ENCODE measurements around the gene PLK5.

The PLK5 gene

GRCh38 chr19:1486720-1487575, 36.9 kb upstream of the PLK5 start:
- H3K4me3 ChIP-seq (replicated peaks; ENCODE audit: insufficient read depth, low read length) = no peak overlapping the region
- TF ChIP-seq POLR2AphosphoS5 (IDR thresholded peaks at IDR 0.05; ENCODE audit: low read depth) (no peak), GABPA (IDR thresholded peaks at IDR 0.05; ENCODE audit: low read depth) (no peak), REST (IDR thresholded peaks at IDR 0.05; ENCODE audit: insufficient replicate concordance, low read depth) (no peak), SPI1 (IDR thresholded peaks at IDR 0.05; ENCODE audit: borderline replicate concordance, low read depth) (no peak)
- TF ChIP-seq, protein P1, sequence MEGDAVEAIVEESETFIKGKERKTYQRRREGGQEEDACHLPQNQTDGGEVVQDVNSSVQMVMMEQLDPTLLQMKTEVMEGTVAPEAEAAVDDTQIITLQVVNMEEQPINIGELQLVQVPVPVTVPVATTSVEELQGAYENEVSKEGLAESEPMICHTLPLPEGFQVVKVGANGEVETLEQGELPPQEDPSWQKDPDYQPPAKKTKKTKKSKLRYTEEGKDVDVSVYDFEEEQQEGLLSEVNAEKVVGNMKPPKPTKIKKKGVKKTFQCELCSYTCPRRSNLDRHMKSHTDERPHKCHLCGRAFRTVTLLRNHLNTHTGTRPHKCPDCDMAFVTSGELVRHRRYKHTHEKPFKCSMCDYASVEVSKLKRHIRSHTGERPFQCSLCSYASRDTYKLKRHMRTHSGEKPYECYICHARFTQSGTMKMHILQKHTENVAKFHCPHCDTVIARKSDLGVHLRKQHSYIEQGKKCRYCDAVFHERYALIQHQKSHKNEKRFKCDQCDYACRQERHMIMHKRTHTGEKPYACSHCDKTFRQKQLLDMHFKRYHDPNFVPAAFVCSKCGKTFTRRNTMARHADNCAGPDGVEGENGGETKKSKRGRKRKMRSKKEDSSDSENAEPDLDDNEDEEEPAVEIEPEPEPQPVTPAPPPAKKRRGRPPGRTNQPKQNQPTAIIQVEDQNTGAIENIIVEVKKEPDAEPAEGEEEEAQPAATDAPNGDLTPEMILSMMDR (IDR thresholded peaks at IDR 0.05; ENCODE audit: insufficient read depth, low read length) = no peak
- H3K27me3 ChIP-seq (ENCODE audit: insufficient read depth, poor library complexity, severe bottlenecking) = peaks cover 7% of the 10 kb centered on the region
- no peak overlapping the region for H3K27ac ChIP-seq (replicated peaks)
- no peak for DNase-seq (ENCODE audit: low read depth in 1 of 2, low spot score in 1 of 2)

DNA sequence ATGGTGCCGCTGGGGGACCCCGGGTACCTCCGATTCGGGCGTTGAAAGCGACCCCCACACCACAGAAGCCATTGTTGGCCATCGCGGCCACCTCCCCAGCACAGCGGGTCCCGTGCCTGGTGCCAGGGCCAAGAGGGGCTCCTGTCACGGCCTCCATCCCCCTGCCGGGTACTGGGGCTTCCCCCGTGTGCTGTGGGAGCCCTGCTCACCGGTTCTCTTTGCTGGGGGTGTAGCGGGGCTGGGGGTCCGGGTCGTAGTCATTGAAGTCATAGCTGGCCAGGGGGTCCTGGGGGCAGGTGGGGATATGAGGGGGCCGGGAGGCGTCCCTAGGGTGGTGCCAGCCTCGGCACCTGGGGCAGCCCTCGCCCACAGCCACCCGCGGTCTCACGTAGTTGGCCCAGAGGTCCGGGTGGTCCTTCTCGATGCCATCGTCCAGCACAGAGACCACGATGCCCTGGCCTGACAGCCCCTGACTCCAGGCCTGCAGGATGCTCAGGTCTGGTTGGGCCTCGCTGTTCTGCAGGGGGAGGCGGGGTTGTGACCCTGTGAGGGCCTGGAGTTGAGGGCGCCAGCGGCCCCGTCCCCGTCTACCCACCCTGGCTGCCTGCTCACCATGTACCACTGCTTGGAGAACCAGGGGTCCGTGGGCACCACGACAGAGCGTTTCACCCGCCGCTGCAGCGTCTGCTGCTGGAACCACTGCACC, 36.1 kb upstream of the PLK5 start:
- no peak for TF ChIP-seq POLR2AphosphoS5 (IDR thresholded peaks at IDR 0.05; ENCODE audit: low read depth)
- TF ChIP-seq, protein P1 (IDR thresholded peaks at IDR 0.05; ENCODE audit: insufficient read depth, low read length) = no peak
- no peak for TF ChIP-seq GABPA (IDR thresholded peaks at IDR 0.05; ENCODE audit: low read depth)
- no peak for TF ChIP-seq REST (IDR thresholded peaks at IDR 0.05; ENCODE audit: insufficient replicate concordance, low read depth)
- no peak for TF ChIP-seq SPI1 (IDR thresholded peaks at IDR 0.05; ENCODE audit: borderline replicate concordance, low read depth)
- Histone ChIP-seq H3K27me3 (ENCODE audit: insufficient read depth, poor library complexity, severe bottlenecking) (peaks cover 8% of the 10 kb centered on the region), H3K4me3 (replicated peaks; ENCODE audit: insufficient read depth, low read length) (no peak overlapping the region), H3K27ac (replicated peaks) (no peak overlapping the region)
- DNase-seq (ENCODE audit: low read depth in 1 of 2, low spot score in 1 of 2) = no peak

- no peak overlapping the region for H3K27ac ChIP-seq (replicated peaks)
- H3K27me3 ChIP-seq (ENCODE audit: insufficient read depth, poor library complexity, severe bottlenecking) = peaks cover 8% of the 10 kb centered on the region
- H3K4me3 ChIP-seq (replicated peaks; ENCODE audit: insufficient read depth, low read length) = no peak overlapping the region
- TF ChIP-seq SPI1 (IDR thresholded peaks at IDR 0.05; ENCODE audit: borderline replicate concordance, low read depth) (peak; percentile 66; the same call in 1 of the 2 replicates), REST (IDR thresholded peaks at IDR 0.05; ENCODE audit: insufficient replicate concordance, low read depth) (no peak)
- no peak for DNase-seq (ENCODE audit: low read depth in 1 of 2, low spot score in 1 of 2)
Observed at GRCh38 chr19:1488282-1488601, 35.6 kb upstream of the PLK5 start.

Data from HL-60 (cell line).